Ramos (cell line): ENCODE data around the gene PGGT1B.

ENCODE experiments used
- in situ Hi-C: fragments of 300-500 bp; cut with MboI; formaldehyde crosslinking; loops from one replicate; pipeline ENCODE4 v1.14.3; 2022; ENCODE audit warnings: low sequenced_read_pairs; ENCODE audit not compliant: unreplicated experiment

Gene PGGT1B

GRCh38 chr5:115190388-115190787 lies 72.3 kb downstream of the PGGT1B start:
- in situ Hi-C loops, result no loop called here

DNA sequence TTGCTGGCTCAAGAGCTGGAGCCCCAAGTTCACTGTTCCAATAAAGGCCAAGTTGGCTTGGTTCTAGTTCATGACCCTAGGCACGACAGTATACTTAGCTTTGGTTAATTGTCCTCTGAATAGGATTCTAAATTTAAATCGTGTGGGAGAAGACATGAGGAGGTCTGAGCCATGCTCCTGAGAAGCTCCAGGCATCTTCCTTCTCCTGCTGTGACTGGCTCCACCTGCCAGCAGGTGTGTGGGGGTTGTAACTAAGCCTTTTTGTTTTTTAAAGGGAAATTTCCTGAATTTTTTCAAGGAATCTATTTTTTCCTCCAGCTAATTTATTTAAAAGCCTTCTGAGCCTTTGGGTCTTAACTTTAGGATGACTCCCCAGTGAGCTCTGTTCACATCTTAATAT lies 72.8 kb downstream of the PGGT1B start:
- in situ Hi-C loops, result no loop called here

DNA sequence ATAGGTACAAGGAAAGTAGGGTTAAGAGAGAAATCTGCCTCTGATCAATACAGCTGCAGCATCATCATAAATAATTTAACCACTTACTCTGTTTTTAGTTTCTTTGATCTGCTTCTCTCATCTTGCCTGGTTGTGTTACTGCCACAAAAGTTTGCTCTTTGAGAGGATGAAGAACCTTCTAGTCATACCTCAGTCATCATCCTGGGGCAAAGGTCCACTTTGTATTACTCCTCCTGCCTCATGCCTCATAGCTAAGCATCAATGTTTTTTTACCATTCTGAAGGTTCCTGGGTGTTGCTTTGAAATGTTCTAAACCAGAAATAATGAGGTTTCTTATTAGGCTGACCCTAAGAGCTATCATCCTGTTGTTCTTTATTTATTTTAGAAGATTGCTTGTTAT lies 75.9 kb downstream of the PGGT1B start:
- in situ Hi-C loops, result no loop called here

- in situ Hi-C loops, result no loop called here
Measured at GRCh38 chr5:115184770-115185169, 77.9 kb downstream of the PGGT1B start.

- in situ Hi-C loops, result no loop called here
Measured at GRCh38 chr5:115181757-115182156, 80.9 kb downstream of the PGGT1B start.

- in situ Hi-C loops, result no loop called here
Measured at GRCh38 chr5:115180165-115180709, 82.4 kb downstream of the PGGT1B start.

GRCh38 chr5:115179394-115180164 lies 83.1 kb downstream of the PGGT1B start:
- in situ Hi-C loops, result no loop called here

GRCh38 chr5:115179030-115179393 lies 83.7 kb downstream of the PGGT1B start:
- in situ Hi-C loops, result no loop called here

DNA sequence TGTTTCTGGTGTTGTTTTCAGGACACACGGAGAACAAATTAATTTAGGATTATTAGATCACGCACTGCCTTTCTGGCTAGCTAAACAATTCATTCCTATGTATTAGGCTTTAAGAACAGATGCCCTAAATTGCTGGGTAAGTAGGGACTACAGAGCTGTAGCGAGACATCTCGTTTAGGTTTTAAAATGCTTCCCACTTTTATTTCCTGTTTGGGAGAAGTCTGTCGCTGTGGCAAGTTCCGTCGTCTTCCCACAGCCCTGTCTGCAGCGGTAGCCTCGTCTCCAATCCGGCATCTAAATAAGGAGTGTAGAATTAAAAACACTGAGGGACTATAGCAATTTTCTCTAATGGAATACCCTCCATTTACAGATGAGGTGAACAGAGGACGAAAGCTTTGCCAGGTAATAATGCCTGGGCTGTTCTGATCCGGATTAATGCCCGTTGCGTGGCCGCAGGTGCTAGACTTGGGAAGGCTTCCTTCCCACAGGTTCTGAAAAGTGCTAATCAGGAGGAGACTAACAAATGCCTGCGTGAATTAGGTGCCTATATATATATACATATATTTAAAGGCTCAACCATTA lies 91.7 kb downstream of the PGGT1B start:
- in situ Hi-C loops, result no loop called here

DNA sequence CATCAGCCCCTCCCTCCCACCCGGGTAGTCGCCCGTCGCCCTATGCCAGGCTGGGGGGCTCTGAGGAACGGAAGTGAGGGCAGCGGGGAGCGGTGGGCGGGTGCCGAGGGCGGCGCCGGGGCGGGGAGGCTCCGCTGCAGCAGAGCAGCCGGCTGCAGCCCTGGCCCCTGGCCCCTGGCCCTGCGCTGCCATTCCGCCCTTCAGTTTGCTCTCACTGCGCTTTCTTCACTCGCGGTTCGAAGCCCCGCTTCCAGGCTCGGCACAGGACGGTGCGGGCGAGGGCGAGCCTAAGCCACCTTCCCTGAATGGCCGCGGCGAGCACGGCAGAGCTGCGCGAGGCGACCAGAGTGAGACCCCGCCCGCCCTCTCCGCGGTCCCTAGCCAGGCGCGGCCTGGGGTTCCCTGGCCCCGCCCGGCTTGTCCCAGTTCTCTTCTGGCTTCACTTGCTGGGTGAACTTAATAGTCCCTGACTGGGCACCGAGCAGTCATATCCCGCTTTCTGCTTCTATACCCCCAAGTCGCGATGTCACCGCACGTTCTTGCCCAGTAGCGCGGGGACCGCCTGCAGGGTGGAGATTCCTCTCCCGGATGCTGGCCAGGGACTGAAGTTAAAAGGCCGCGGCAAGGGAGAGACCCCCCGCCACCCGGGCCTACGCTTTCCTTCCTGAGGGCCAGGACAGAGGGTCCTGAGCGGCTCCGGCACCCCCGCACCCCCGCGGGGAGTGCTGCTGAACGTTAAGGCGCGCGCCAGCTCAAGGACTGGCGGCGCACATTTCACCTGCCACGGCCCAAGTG lies 92.3 kb downstream of the PGGT1B start:
- in situ Hi-C loops, result no loop called here

- in situ Hi-C loops, result no loop called here
Measured at GRCh38 chr5:115169487-115170133, 93.1 kb downstream of the PGGT1B start, which contains the start of gene TRIM36. TRIM36 (minus strand) TSS chr5:115169908; CDS start chr5:115169634, 274 bp downstream.

GRCh38 chr5:115168829-115169486 lies 93.7 kb downstream of the PGGT1B start:
- in situ Hi-C loops, result no loop called here

DNA sequence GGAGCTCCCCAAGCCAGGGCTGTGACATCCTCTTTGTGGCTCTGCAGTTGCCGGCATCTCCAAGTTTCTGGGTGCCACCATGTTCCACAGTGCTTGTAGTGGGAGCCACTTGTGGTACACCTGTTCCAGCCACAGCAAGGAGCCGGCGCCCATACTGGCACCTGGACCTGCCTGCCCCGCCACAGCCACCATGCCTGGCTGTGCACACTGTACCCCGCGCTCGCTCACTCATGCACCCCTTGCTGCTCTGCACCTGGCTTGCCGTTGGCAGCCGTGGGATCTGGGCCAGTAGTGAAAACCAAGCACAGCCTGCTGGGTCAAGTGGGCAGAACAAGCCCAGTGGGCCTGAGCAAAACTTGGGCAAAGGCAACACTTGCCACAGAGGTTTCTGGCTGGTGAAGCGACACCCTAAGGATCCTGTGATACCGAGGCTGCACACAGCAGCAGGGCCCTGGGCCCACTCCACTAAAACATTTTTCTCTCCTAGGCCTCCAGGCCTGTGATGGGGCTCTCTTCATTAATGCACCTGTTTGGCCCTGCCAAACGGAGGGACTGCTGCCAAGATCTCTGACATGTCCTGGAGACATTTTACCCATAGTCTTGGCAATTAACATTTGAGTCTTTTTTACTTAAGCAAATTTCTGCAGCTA lies 95.8 kb downstream of the PGGT1B start:
- in situ Hi-C loops, result no loop called here

- in situ Hi-C loops, result no loop called here
Measured at GRCh38 chr5:115165790-115166189, 96.9 kb downstream of the PGGT1B start.

- in situ Hi-C loops, result no loop called here
Measured at GRCh38 chr5:115160975-115161475, 101.7 kb downstream of the PGGT1B start.
